ENCODE measurements around the gene RGS14.

The RGS14 gene

DNA sequence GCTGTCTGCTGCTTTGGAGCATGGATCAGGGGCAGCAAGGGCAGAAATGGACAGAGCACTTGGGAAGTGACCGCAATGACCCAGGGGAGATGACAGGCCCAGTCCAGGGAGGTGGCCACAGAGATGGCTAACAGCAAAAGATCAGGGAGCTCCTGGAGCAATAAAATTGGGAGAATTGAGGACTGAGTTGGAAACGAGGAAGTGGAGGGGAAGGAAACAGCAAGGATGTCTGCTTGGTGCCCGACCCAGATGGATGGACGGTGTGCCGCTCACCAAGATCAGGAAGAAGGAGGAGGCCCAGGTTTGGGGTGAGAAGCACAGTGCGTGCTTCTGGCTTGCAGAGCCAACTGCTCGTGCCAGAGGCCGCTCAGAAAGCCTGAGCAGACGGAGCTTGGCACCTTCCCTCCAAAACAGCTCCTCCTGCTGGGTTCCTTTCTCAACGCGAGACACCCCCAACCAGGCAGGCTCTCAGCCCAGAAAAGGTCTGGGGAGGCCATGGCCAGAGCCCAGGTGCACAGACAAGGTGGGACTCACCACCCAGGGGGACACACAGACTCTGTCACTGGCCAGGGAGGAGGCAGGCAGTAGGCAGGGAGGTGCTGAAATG lies 24.8 kb downstream of the RGS14 start:
- no peak for DNase-seq (ENCODE audit: low read depth in 2 of 2)

- DNase-seq (ENCODE audit: low read depth in 2 of 2): no peak
These were observed 25.5 kb downstream of the RGS14 start for GRCh38 chr5:177383181-177383580.

- no peak for DNase-seq (ENCODE audit: low read depth in 2 of 2)
These were observed 26.4 kb downstream of the RGS14 start, which contains the start of gene SLC34A1 for GRCh38 chr5:177384134-177384533. Gene SLC34A1, plus strand, starts transcription at chr5:177384434. Its CDS starts 1,308 bp downstream, at chr5:177385742.

DNA sequence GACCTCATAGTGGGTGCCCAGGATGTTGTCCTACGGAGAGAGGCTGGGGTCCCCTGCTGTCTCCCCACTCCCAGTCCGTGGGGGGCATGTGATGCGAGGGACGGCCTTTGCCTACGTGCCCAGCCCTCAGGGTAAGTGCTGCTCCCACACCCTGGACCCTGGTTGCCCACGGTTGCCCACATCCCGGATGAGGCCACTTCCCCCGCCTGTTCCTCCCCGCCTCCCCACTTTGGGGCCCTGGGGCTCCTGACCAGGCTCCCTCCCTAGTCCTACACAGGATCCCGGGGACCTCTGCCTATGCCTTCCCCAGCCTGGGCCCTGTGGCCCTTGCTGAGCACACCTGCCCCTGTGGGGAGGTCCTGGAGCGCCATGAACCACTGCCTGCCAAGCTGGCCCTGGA lies 28.0 kb downstream of the RGS14 start:
- DNase-seq (ENCODE audit: low read depth in 2 of 2): no peak

GRCh38 chr5:177386542-177386941 lies 28.8 kb downstream of the RGS14 start:
- DNase-seq (ENCODE audit: low read depth in 2 of 2): no peak

DNA sequence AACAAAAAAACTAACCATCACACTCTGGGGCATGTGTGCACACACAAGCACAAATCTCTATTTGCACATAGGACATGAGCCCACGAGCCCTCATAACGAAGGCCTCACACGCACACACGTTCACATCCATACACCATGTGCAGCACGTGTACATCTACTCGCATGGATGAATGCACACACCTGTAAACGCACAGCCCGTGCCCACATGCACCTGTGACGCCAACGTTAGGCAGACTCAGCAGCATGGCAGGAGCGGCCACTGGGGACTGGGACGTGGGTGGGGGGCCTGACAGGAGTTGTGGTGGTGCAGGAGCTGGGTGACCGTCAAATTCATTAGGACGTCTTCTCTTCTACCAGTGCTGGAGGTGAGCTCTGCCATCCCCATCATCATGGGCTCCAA lies 29.7 kb downstream of the RGS14 start:
- DNase-seq (ENCODE audit: low read depth in 2 of 2): no peak

DNA sequence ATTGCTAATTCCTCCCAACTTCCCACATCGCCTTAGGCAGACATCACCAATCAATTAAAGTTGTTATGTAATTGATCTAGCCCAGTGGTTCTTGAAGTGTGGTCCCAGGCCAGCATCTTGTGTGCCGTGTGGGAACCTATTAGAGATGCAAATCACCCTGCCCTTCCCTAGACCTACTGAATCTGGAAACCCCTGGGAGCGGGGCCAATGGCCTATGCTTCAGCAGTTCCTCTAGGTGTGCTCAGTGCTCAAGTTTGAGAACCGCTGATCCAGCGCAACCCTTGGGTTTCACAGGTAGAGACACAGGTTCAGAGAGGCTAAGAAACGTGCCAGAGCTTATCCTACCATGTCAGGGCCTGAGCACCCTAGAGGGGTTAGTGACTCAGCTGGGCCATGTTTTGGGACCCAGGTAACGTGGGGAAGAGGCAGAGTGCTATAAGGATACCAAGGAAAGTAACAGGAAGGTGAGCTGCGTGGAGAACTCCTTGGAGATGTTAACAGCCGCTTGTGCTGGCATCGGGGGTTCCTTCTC lies 30.9 kb downstream of the RGS14 start:
- DNase-seq (ENCODE audit: low read depth in 2 of 2): no peak

- DNase-seq (ENCODE audit: low read depth in 2 of 2): no peak
These were observed 31.8 kb downstream of the RGS14 start for GRCh38 chr5:177389241-177390169.

GRCh38 chr5:177390363-177391300 lies 32.9 kb downstream of the RGS14 start:
- peak; percentile 73 to 78 for DNase-seq (ENCODE audit: low read depth in 2 of 2)

GRCh38 chr5:177392765-177393164 lies 35.0 kb downstream of the RGS14 start:
- no peak for DNase-seq (ENCODE audit: low read depth in 2 of 2)

- DNase-seq (ENCODE audit: low read depth in 2 of 2): no peak
These were observed 35.6 kb downstream of the RGS14 start for GRCh38 chr5:177393206-177393765.

GRCh38 chr5:177393990-177394389 lies 36.3 kb downstream of the RGS14 start:
- DNase-seq (ENCODE audit: low read depth in 2 of 2): no peak

- DNase-seq (ENCODE audit: low read depth in 2 of 2): no peak
These were observed 38.4 kb downstream of the RGS14 start for GRCh38 chr5:177396078-177396477.

- no peak for DNase-seq (ENCODE audit: low read depth in 2 of 2)
These were observed 39.1 kb downstream of the RGS14 start for GRCh38 chr5:177396807-177397206.

DNA sequence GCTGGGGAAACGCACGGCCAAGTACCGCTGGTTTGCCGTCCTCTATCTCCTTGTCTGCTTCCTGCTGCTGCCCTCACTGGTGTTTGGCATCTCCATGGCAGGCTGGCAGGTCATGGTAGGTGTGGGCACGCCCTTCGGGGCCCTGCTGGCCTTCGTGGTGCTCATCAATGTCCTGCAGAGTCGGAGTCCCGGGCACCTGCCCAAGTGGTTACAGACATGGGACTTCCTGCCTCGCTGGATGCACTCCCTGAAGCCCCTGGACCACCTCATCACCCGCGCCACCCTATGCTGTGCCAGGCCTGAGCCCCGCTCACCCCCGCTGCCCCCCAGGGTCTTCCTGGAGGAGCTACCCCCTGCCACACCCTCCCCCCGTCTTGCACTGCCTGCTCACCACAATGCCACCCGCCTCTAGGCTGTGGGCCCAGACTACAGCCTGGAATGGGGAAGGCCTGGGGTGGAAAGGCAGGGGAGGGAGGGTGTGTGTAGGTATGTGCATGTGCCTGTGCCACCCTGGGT lies 40.2 kb downstream of the RGS14 start:
- no peak for DNase-seq (ENCODE audit: low read depth in 2 of 2)

DNA sequence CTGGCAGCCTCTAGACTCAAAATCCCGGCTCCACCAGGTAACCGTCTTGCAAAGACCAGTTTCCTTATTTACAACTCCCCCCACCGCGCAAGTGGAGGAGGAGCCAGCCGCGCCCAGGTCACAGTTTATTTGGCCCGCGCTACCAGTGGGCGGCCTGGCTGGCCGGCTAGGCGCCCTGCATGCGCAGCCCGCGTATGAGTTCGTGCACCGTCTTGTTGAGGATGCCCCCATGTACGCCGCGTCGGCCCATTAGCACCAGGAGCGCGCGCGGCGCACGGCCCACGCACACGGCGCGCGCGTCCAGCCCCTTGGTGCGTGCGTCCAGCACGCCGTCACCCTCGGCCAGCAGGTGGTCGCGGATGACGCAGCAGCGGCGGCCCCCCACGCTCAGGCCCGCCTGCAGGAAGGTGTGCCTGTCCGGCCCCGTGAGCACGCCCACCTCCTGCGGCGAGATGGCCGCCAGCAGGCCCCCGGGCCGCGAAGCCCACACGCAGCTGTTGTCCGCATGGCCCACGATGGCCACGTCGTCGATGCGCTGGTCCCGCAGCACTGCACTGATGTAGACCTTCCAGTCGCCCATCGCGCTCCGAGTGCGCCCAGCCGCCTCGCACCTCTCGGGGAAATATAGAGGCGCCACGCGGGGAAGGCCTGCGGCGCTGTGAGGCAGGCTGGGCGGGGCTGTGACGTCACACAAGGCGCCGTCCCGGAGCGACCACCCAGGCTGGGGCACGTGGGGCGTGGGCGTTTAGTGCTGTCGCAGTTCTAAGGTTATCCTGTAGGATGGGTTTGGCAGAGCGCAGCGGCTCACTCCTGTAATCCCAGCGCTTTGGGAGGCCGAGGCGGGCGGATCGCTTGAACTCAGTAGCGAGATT lies 42.5 kb downstream of the RGS14 start, which contains the start of gene PFN3:
Gene PFN3, minus strand, starts transcription at position 665 of the 872 bp plus-strand sequence. Its CDS starts 85 bp downstream, at position 580.
- no peak for DNase-seq (ENCODE audit: low read depth in 2 of 2)

GRCh38 chr5:177402271-177403043 lies 44.7 kb downstream of the RGS14 start:
- peak in 1 of 2 donors; percentile 53 for DNase-seq (ENCODE audit: low read depth in 2 of 2)

DNA sequence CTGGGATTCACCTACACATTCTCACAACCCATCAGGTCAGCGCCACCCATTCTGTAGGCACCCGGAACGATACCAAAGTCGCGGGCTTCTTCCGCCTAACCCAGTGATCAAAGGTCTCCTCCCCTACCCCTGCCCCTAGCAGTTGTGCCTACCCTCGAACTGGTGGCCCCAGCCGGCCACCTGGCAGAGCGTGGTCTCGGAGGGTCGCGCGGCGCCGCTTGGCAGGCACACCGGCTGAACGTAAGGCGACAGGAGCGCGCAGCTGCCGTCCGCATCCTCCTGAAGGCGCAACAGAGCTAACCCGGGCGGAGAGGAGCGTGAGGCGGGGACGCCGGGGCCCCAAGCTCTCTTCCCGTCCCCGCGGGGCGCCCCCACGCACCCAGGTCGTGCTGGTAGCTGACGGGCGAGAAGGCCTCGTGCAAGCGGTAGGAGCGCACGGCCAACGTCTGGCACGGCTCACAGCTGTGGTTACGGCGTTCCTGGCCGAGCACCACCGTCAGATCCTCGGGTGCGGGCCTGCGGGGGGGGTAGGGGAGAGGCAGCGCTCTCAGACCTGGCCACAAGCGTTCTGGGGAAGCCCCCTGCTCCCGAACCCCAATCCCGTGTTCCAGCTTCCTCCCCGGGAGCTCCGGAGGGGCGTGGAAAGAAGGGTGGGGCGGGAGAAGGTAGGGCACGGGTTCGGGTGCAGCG lies 45.5 kb downstream of the RGS14 start:
- DNase-seq (ENCODE audit: low read depth in 2 of 2): peak in 1 of 2 donors; percentile 36

Measured in stimulated activated CD8-positive, alpha-beta memory T cell treated with anti-CD3 and anti-CD28 coated beads, Interleukin-7, amount 100 ng/mL, for 4 hours (primary cell).